Naive B cell (primary cell): Measurements from ENCODE around the gene ATP10B. TPM values are rescaled to one million over a fixed set of nuclear protein-coding genes. Genes with fewer than 3 reads are reported as not detected.
"Not testable (repeated sequence)": the region's sequence is repeated elsewhere in the genome, so short reads cannot be mapped to it uniquely, and the experiment has no call there.

ENCODE experiments used
- ATAC-seq, 2 donors: fragments of 150-1000 bp; cut with Tn5 transposase; 2 replicates each; pipeline ENCODE4 v1.10.0; 2021; ENCODE audit warnings: low read depth in 2 of 2, mild to moderate bottlenecking in 2 of 2, moderate library complexity in 2 of 2
- DNase-seq: peaks from one replicate; pipeline ENCODE4 v3.0.0; 2022
- H3K27ac Mint-ChIP-seq, 6 donors: one replicate each; pipeline ENCODE4 v1.8.0; 2020 to 2022; ENCODE audit warnings: mild to moderate bottlenecking in 6 of 6, mixed read lengths in 6 of 6, moderate library complexity in 5 of 6, inconsistent platforms in 2 of 6
- H3K27me3 Mint-ChIP-seq, 3 donors: one replicate each; pipeline ENCODE4 v1.8.0; 2021 to 2022; ENCODE audit warnings: mixed read lengths in 3 of 3, mild to moderate bottlenecking in 1 of 3
- H3K36me3 Mint-ChIP-seq, 2 donors: one replicate each; pipeline ENCODE4 v1.8.0; 2020 to 2022; ENCODE audit warnings: mixed read lengths in 2 of 2, inconsistent platforms in 1 of 2, mild to moderate bottlenecking in 1 of 2
- H3K4me1 Mint-ChIP-seq, 3 donors: one replicate each; pipeline ENCODE4 v1.8.0; 2020 to 2022; ENCODE audit warnings: mixed read lengths in 3 of 3, inconsistent platforms in 1 of 3, mild to moderate bottlenecking in 1 of 3, moderate library complexity in 1 of 3
- H3K4me3 Mint-ChIP-seq, 8 donors: one replicate each; pipeline ENCODE4 v1.8.0; 2020 to 2022; ENCODE audit warnings: mild to moderate bottlenecking in 8 of 8, mixed read lengths in 8 of 8, moderate library complexity in 8 of 8, inconsistent platforms in 2 of 8
- H3K9me3 Mint-ChIP-seq, 7 donors: one replicate each; pipeline ENCODE4 v1.8.0; 2020 to 2022; ENCODE audit warnings: mixed read lengths in 7 of 7, mild to moderate bottlenecking in 5 of 7, inconsistent platforms in 2 of 7, moderate library complexity in 1 of 7
- polyA plus RNA-seq, 6 donors: library from polyadenylated mRNA; unstranded; fragments of 300-500 nt; fragmentation: Illumina TruSeq; gene quantifications; one replicate each; pipeline ENCODE4 v1.2.3, GENCODE V29; 2021; ENCODE audit warnings: low read depth in 6 of 6

ATP10B gene
- polyA plus RNA-seq: not detected

- no peak for ATAC-seq
- Mint-ChIP-seq H3K4me3 (no peak within 1 kb of the TSS), H3K9me3 (peaks cover 0 to 13% (median 0%) of the 10 kb centered on the region in 7 donors), H3K27ac (peak within 1 kb of the TSS in 1 of 6 donors; percentile 24), H3K27me3 (peaks cover 12 to 16% (median 14%) of the 10 kb centered on the region in 3 donors), H3K4me1 (no peaks in the 10 kb centered on the region), H3K36me3 (no peaks in the 10 kb centered on the region)
- DNase-seq: no peak
Observed at GRCh38 chr5:160852049-160852448, at the start of gene ATP10B. Gene ATP10B, minus strand, starts transcription at chr5:160852211. Its CDS starts 164,137 bp downstream, at chr5:160688074.

- H3K27ac Mint-ChIP-seq: no peak overlapping the region
- H3K36me3 Mint-ChIP-seq: no peaks in the 10 kb centered on the region
- H3K9me3 Mint-ChIP-seq: peaks cover 0 to 14% (median 6%) of the 10 kb centered on the region in 7 donors
- H3K27me3 Mint-ChIP-seq: peaks cover 0 to 17% (median 3%) of the 10 kb centered on the region in 3 donors
- H3K4me3 Mint-ChIP-seq: no peak overlapping the region
- H3K4me1 Mint-ChIP-seq: no peaks in the 10 kb centered on the region
- DNase-seq: no peak
- no peak for ATAC-seq
Observed at GRCh38 chr5:160901656-160902055, 49.6 kb upstream of the ATP10B start.

GRCh38 chr5:160899735-160900134, 47.7 kb upstream of the ATP10B start:
- Mint-ChIP-seq H3K4me3 (no peak overlapping the region), H3K36me3 (no peaks in the 10 kb centered on the region), H3K27ac (no peak overlapping the region), H3K4me1 (no peaks in the 10 kb centered on the region), H3K9me3 (peaks cover 4 to 22% (median 11%) of the 10 kb centered on the region in 7 donors), H3K27me3 (peaks cover 0 to 22% (median 3%) of the 10 kb centered on the region in 3 donors)
- ATAC-seq (no peak), DNase-seq (no peak)

- H3K36me3 Mint-ChIP-seq, H3K27ac Mint-ChIP-seq, H3K4me3 Mint-ChIP-seq, DNase-seq, ATAC-seq, H3K4me1 Mint-ChIP-seq: not testable (repeated sequence)
- Mint-ChIP-seq H3K9me3 (peaks cover 5 to 22% (median 11%) of the 10 kb centered on the region in 7 donors), H3K27me3 (peaks cover 8 to 24% (median 14%) of the 10 kb centered on the region in 3 donors)
Observed at GRCh38 chr5:160893180-160893964, 41.4 kb upstream of the ATP10B start.

- no peaks in the 10 kb centered on the region for H3K4me1 Mint-ChIP-seq
- H3K27ac Mint-ChIP-seq: no peak overlapping the region
- H3K27me3 Mint-ChIP-seq: peaks cover 8 to 24% (median 24%) of the 10 kb centered on the region in 3 donors
- no peaks in the 10 kb centered on the region for H3K36me3 Mint-ChIP-seq
- DNase-seq (no peak), ATAC-seq (no peak)
- peak overlapping the region in 1 of 8 donors; percentile 57 for H3K4me3 Mint-ChIP-seq
- peaks cover 0 to 3% (median 0%) of the 10 kb centered on the region in 7 donors for H3K9me3 Mint-ChIP-seq
Observed at GRCh38 chr5:160887780-160888179, 35.8 kb upstream of the ATP10B start.

- DNase-seq, ATAC-seq, H3K27ac Mint-ChIP-seq, H3K4me3 Mint-ChIP-seq, H3K36me3 Mint-ChIP-seq, H3K4me1 Mint-ChIP-seq: not testable (repeated sequence)
- H3K27me3 Mint-ChIP-seq: peaks cover 7 to 17% (median 15%) of the 10 kb centered on the region in 3 donors
- peaks cover 0 to 18% (median 4%) of the 10 kb centered on the region in 7 donors for H3K9me3 Mint-ChIP-seq
Observed at GRCh38 chr5:160873560-160874200, 21.7 kb upstream of the ATP10B start.

GRCh38 chr5:160869989-160870521, 18.0 kb upstream of the ATP10B start:
- Mint-ChIP-seq H3K27me3 (peaks cover 12 to 22% (median 15%) of the 10 kb centered on the region in 3 donors), H3K36me3 (peaks cover 0 to 7% of the 10 kb centered on the region in 2 donors), H3K9me3 (peaks cover 3 to 15% (median 4%) of the 10 kb centered on the region in 7 donors), H3K4me3 (no peak overlapping the region), H3K4me1 (no peaks in the 10 kb centered on the region), H3K27ac (no peak overlapping the region)
- ATAC-seq: no peak
- no peak for DNase-seq

- Mint-ChIP-seq H3K27ac (no peak overlapping the region), H3K4me1 (no peaks in the 10 kb centered on the region), H3K4me3 (no peak overlapping the region), H3K27me3 (peaks cover 21 to 23% (median 21%) of the 10 kb centered on the region in 3 donors), H3K36me3 (peaks cover 5 to 6% of the 10 kb centered on the region in 2 donors), H3K9me3 (peaks cover 0 to 18% (median 8%) of the 10 kb centered on the region in 7 donors)
- DNase-seq (no peak), ATAC-seq (no peak)
Observed at GRCh38 chr5:160867976-160868375, 16.0 kb upstream of the ATP10B start.

- Mint-ChIP-seq H3K27ac (no peak overlapping the region), H3K36me3 (no peaks in the 10 kb centered on the region), H3K27me3 (peaks cover 12 to 13% (median 12%) of the 10 kb centered on the region in 3 donors), H3K9me3 (peaks cover 0 to 11% (median 0%) of the 10 kb centered on the region in 7 donors), H3K4me1 (no peaks in the 10 kb centered on the region), H3K4me3 (no peak overlapping the region)
- ATAC-seq (no peak), DNase-seq (no peak)
Observed at GRCh38 chr5:160851451-160851850, 560 bp downstream of the ATP10B start.

GRCh38 chr5:160850421-160850820, 1.6 kb downstream of the ATP10B start:
- Mint-ChIP-seq H3K9me3 (peaks cover 0 to 8% (median 0%) of the 10 kb centered on the region in 7 donors), H3K4me3 (no peak overlapping the region), H3K4me1 (no peaks in the 10 kb centered on the region), H3K27me3 (peaks cover 10 to 12% (median 10%) of the 10 kb centered on the region in 3 donors), H3K36me3 (no peaks in the 10 kb centered on the region), H3K27ac (no peak overlapping the region)
- DNase-seq (no peak), ATAC-seq (no peak)

- peaks cover 5 to 12% (median 6%) of the 10 kb centered on the region in 3 donors for H3K27me3 Mint-ChIP-seq
- DNase-seq (no peak), ATAC-seq (no peak)
- H3K27ac Mint-ChIP-seq: peak overlapping the region in 1 of 6 donors; percentile 30
- no peaks in the 10 kb centered on the region for H3K36me3 Mint-ChIP-seq
- H3K4me1 Mint-ChIP-seq: peaks cover 8 to 11% (median 8%) of the 10 kb centered on the region in 3 donors
- H3K4me3 Mint-ChIP-seq: no peak overlapping the region
- no peaks in the 10 kb centered on the region for H3K9me3 Mint-ChIP-seq
Observed at GRCh38 chr5:160847526-160848085, 4.4 kb downstream of the ATP10B start.

- ATAC-seq: no peak
- peaks cover 8 to 11% (median 8%) of the 10 kb centered on the region in 3 donors for H3K4me1 Mint-ChIP-seq
Observed at GRCh38 chr5:160846642-160847041, 5.4 kb downstream of the ATP10B start.

GRCh38 chr5:160844177-160844576, 7.8 kb downstream of the ATP10B start:
- Mint-ChIP-seq H3K9me3 (no peaks in the 10 kb centered on the region), H3K36me3 (no peaks in the 10 kb centered on the region), H3K4me3 (no peak overlapping the region)

More at GRCh38 chr5:160846642-160847041, 5.4 kb downstream of the ATP10B start:
- H3K27ac Mint-ChIP-seq: no peak overlapping the region
- no peak for DNase-seq
- no peaks in the 10 kb centered on the region for H3K36me3 Mint-ChIP-seq
- no peaks in the 10 kb centered on the region for H3K9me3 Mint-ChIP-seq
- peaks cover 5 to 12% (median 6%) of the 10 kb centered on the region in 3 donors for H3K27me3 Mint-ChIP-seq
- H3K4me3 Mint-ChIP-seq: no peak overlapping the region

More at GRCh38 chr5:160844177-160844576, 7.8 kb downstream of the ATP10B start:
- Mint-ChIP-seq H3K27me3 (peaks cover 5 to 12% (median 5%) of the 10 kb centered on the region in 3 donors), H3K4me1 (peaks cover 8 to 11% (median 8%) of the 10 kb centered on the region in 3 donors), H3K27ac (peak overlapping the region in 3 of 6 donors; percentile 21 to 65 (median 33))
- ATAC-seq (no peak), DNase-seq (no peak)
